ENCODE data around the gene ADAM33. TPM values are rescaled to one million over a fixed set of nuclear protein-coding genes. Genes with fewer than 3 reads are reported as not detected.
A peak's percentile ranks its signal among the peaks of the same experiment; 100 is the strongest.

The ADAM33 gene
- total and polyA plus RNA-seq, 2 of the 13 experiments (the other 11 are each of a cell fraction or from before 2014, with no cell fraction given), result not detected

- TF ChIP-seq ZBTB37 (CRISPR knock-in tag; IDR thresholded peaks at IDR 0.05) (0 out of 2 replicates have a peak, but pooled peaks have one; percentile 24), ZNF543 (CRISPR knock-in tag; IDR thresholded peaks at IDR 0.05) (no peak), ZNF776 (CRISPR knock-in tag; IDR thresholded peaks at IDR 0.05) (0 out of 2 replicates have a peak, but pooled peaks have one; percentile 64), ZNF292 (CRISPR knock-in tag; IDR thresholded peaks at IDR 0.05; ENCODE audit: borderline replicate concordance, low read depth) (no peak), EEA1 (CRISPR knock-in tag; IDR thresholded peaks at IDR 0.05; ENCODE audit: borderline replicate concordance) (no peak), PCBP1 (IDR thresholded peaks at IDR 0.05; ENCODE audit: borderline replicate concordance, low read depth, low read length) (0 out of 2 replicates have a peak, but pooled peaks have one; percentile 48), ZNF207 (IDR thresholded peaks at IDR 0.05; ENCODE audit: borderline replicate concordance) (no peak)
These were observed 18.6 kb downstream of the ADAM33 start, which contains the start of gene GFRA4 (continued) for GRCh38 chr20:3663031-3663701.

GRCh38 chr20:3661814-3662665 is 19.8 kb downstream of the ADAM33 start:
- Histone ChIP-seq H3K4me1 (ENCODE audit: insufficient read depth, low read length) (peaks cover 33% of the 10 kb centered on the region), H3K4me2 (ENCODE audit: low read depth, low read length) (no peak overlapping the region), H3K27me3 (ENCODE audit: control insufficient read depth in 1 of 2, insufficient read depth in 2 of 2, low read length in 2 of 2) (peaks cover 8 to 33% of the 10 kb centered on the region in 2 experiments), H3K36me3 (replicated peaks in 1 of 2; ENCODE audit: control insufficient read depth in 1 of 2, insufficient read depth in 2 of 2, low read length in 2 of 2) (no peaks in the 10 kb centered on the region), H3K27ac (ENCODE audit: extremely low read length, insufficient read depth, low read length) (no peak overlapping the region), H4K20me1 (ENCODE audit: insufficient read depth, low read length) (no peaks in the 10 kb centered on the region), H3K4me3 (replicated peaks in 1 of 3; ENCODE audit: insufficient read depth in 1 of 3, low read depth in 2 of 3, low read length in 3 of 3) (no peak overlapping the region), H2AFZ (ENCODE audit: low read length) (no peak overlapping the region), H3K9ac (ENCODE audit: insufficient read depth, low read depth, low read length) (no peak overlapping the region), H3K79me2 (ENCODE audit: insufficient read depth, low read length) (no peaks in the 10 kb centered on the region), H3K9me3 (ENCODE audit: low read length) (no peaks in the 10 kb centered on the region)
- FAIRE-seq (no peak), DNase-seq (ENCODE audit: low spot score) (no peak), ATAC-seq (no peak)
- ChIA-PET CTCF (ENCODE audit: low intra/inter-chr PET ratio, low total read pairs) (no interaction called here), POLR2A (no interaction called here)
- BruUV-seq (replicated peaks), result no TSS peak
- intact Hi-C loops (cut with micrococcal nuclease; ENCODE audit: unreplicated experiment) (no loop called here), in situ Hi-C loops (cut with HindIII; ENCODE audit: extremely low pct_ligation_motif_present, low pct_unique_long_range_greater_than_20kb) (no loop called here)
- TF ChIP-seq TCF7 (IDR thresholded peaks at IDR 0.05; ENCODE audit: low read depth) (no peak), ZNF263 (CRISPR knock-in tag; IDR thresholded peaks at IDR 0.05) (0 out of 2 replicates have a peak, but pooled peaks have one; percentile 6), ZNF713 (CRISPR knock-in tag; IDR thresholded peaks at IDR 0.05) (no peak), CSRNP1 (CRISPR knock-in tag; IDR thresholded peaks at IDR 0.05) (no peak), ZNF776 (CRISPR knock-in tag; IDR thresholded peaks at IDR 0.05) (0 out of 2 replicates have a peak, but pooled peaks have one; percentile 19)
- WGBS (ENCODE audit: low lambda C conversion rate), result 11% methylated on average over 12 of the region's 12 CpGs
